Measurements from ENCODE around the gene C1orf53.

- TF ChIP-seq CTCF (IDR thresholded peaks at IDR 0.05) (no peak), POLR2A (IDR thresholded peaks at IDR 0.05) (no peak)
Observed at GRCh38 chr1:197922070-197922390, 19.6 kb downstream of the C1orf53 start.

All from thyroid gland (tissue), 4 donors.